ENCODE measurements around the gene PRELID2. TPM values are rescaled to one million over a fixed set of nuclear protein-coding genes. Genes with fewer than 3 reads are reported as not detected.
"Not testable (repeated sequence)": the region's sequence is repeated elsewhere in the genome, so short reads cannot be mapped to it uniquely, and the experiment has no call there.

PRELID2 gene
- total RNA-seq, 2 donors from 2014 or later: 13.9 to 37.6 TPM

DNA sequence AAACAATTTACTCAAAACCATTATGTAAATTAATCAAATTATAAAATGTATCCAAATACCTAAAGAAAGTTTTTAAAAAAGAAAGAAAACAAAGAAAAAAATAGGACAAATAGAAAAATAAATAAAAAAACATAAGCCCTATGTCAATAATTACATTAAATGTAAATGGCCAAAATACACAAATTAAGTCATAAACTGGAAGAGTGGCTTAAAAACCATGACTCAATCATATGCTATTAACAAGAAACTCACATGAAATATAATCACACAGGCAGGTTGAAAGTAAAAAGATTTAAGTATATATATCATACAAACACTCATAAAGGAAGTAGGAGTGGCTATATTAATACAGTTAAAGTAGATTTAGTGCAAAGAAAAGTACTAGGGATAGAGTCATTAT, 95.3 kb downstream of the PRELID2 start:
- no peaks in the 10 kb centered on the region for H3K4me1 ChIP-seq
- no peaks in the 10 kb centered on the region for H3K9me3 ChIP-seq
- no peak for DNase-seq (ENCODE audit: low spot score)
- H3K27ac ChIP-seq: no peak overlapping the region
- H3K27me3 ChIP-seq: no peaks in the 10 kb centered on the region
- H3K36me3 ChIP-seq: no peaks in the 10 kb centered on the region
- H3K4me3 ChIP-seq: no peak overlapping the region
- TF ChIP-seq, protein P1, sequence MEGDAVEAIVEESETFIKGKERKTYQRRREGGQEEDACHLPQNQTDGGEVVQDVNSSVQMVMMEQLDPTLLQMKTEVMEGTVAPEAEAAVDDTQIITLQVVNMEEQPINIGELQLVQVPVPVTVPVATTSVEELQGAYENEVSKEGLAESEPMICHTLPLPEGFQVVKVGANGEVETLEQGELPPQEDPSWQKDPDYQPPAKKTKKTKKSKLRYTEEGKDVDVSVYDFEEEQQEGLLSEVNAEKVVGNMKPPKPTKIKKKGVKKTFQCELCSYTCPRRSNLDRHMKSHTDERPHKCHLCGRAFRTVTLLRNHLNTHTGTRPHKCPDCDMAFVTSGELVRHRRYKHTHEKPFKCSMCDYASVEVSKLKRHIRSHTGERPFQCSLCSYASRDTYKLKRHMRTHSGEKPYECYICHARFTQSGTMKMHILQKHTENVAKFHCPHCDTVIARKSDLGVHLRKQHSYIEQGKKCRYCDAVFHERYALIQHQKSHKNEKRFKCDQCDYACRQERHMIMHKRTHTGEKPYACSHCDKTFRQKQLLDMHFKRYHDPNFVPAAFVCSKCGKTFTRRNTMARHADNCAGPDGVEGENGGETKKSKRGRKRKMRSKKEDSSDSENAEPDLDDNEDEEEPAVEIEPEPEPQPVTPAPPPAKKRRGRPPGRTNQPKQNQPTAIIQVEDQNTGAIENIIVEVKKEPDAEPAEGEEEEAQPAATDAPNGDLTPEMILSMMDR (IDR thresholded peaks at IDR 0.05): no peak

DNA sequence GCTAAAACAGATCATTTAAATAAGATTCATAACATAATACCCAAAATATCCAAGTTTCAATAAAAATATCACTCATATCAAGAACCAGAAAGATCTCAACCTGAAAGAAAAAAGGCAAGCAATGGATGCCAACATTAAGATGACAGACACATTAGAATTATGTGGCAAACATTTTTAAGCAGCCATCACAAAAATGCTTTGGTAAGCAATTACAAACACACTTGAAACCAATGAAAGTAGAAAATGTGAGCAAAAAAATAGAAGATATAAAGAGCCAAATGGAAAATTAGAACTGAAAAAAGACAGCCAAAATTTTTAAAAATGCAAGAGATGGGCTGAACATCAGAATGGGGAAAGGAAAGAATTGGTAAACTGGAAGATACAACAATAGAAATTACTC, 96.9 kb downstream of the PRELID2 start:
- Histone ChIP-seq H3K27ac (no peak overlapping the region), H3K4me1 (no peaks in the 10 kb centered on the region), H3K9me3 (no peaks in the 10 kb centered on the region), H3K4me3 (no peak overlapping the region), H3K36me3 (no peaks in the 10 kb centered on the region), H3K27me3 (no peaks in the 10 kb centered on the region)
- DNase-seq (ENCODE audit: low spot score): no peak
- TF ChIP-seq, protein P1 (IDR thresholded peaks at IDR 0.05): no peak

DNA sequence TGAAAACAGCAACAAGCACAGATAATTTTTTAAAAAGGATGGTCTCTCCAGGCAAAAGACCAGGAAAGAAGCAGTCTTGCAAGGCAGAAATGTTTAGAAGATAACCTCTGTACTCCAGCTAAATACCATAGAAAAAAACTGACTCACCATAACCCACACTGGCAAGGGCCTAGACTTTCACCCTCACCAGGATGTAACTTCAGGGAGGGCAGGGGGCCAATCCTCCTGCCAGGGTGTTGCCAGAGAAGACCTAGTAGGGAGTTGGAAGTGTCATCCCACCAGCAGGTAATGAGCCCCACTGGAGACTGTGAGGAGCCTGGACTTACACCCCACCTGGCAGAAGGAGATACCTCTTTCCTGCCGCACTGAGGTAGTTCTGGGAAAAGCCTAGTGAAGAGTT, 97.6 kb downstream of the PRELID2 start:
- no peak for DNase-seq (ENCODE audit: low spot score)
- TF ChIP-seq, protein P1 (IDR thresholded peaks at IDR 0.05): no peak
- Histone ChIP-seq H3K27me3 (no peaks in the 10 kb centered on the region), H3K27ac (no peak overlapping the region), H3K9me3 (no peaks in the 10 kb centered on the region), H3K4me3 (no peak overlapping the region), H3K36me3 (no peaks in the 10 kb centered on the region), H3K4me1 (no peaks in the 10 kb centered on the region)

DNA sequence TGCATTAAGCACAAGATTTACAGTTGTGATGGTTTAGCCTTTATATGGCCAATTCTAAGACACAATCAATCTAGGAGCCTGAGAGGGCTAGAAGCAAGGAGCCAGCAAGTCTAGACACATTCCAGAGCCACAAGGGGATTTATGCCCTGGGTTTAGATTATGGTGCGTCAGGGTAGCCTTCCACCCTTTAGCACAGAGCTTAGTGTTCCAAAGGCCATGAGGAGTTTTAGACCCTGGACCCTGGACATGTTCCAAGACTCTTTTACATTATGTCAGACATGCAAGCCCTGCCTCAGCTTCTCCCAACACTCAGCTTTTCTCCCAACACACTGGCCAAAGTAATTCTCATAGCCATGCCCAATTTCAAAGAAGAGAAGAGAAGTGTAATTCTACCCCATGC, 105.2 kb downstream of the PRELID2 start:
- peaks cover 0 to 21% of the 10 kb centered on the region in 2 donors for H3K9me3 ChIP-seq
- not testable (repeated sequence) for H3K36me3 ChIP-seq, H3K27ac ChIP-seq

DNA sequence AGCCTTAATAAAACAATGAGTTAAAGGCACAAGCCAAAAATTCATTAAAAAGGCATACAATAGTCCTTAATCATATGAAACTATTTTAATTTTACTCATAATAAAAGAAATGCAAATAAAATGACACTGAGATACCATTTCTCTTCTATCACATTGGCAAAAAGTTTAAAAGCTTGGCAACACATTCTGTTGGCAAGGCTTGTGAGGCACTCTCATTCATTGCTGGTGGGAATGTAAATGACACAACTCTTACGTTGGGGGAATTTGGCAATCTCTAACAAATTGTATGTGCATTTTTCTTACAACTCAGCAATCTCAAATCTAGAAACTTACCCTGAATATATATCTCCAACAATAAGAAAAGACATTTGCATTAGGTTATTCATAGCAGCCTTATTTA, 111.6 kb downstream of the PRELID2 start:
- Histone ChIP-seq H3K4me3 (no peak overlapping the region), H3K36me3 (no peaks in the 10 kb centered on the region), H3K4me1 (no peaks in the 10 kb centered on the region), H3K9me3 (peaks cover 0 to 21% of the 10 kb centered on the region in 2 donors), H3K27ac (no peak overlapping the region), H3K27me3 (no peaks in the 10 kb centered on the region)
- TF ChIP-seq, protein P1 (IDR thresholded peaks at IDR 0.05): no peak
- DNase-seq (ENCODE audit: low spot score): no peak

More for the DNA sequence above, 105.2 kb downstream of the PRELID2 start:
- not testable (repeated sequence) for H3K27me3 ChIP-seq; DNase-seq (ENCODE audit: low spot score); H3K4me1 ChIP-seq; H3K4me3 ChIP-seq

DNA sequence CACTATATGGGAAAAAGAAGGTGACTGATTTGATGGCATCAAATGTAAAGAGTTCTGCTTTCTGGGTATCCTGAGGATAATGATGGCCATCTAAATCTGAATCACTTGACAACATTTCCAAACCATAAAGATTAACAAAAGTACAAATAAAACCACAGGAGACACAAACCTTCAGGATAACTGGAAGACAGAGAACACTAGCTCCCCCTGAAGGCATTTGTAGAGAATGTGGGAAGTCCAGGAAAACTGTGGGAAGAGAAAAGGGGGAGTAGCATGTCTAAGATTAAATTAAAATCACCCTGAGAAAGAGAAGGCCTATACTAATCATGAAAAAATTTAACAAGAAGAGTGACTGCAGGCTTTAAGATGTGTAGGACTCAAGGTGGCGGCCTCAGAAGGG, 116.2 kb downstream of the PRELID2 start:
- Histone ChIP-seq H3K4me3 (no peak overlapping the region), H3K27me3 (no peaks in the 10 kb centered on the region), H3K36me3 (no peaks in the 10 kb centered on the region), H3K4me1 (no peaks in the 10 kb centered on the region), H3K9me3 (no peaks in the 10 kb centered on the region), H3K27ac (no peak overlapping the region)
- DNase-seq (ENCODE audit: low spot score): no peak
- TF ChIP-seq, protein P1 (IDR thresholded peaks at IDR 0.05): peak in 1 of 2 donors; percentile 18

All from right atrium auricular region (tissue), 2 donors.